SK-N-SH (cell line): Measurements from ENCODE around the gene NLGN2. TPM values are rescaled to one million over a fixed set of nuclear protein-coding genes. Genes with fewer than 3 reads are reported as not detected.

Experiments
- CTCF ChIA-PET: fragments of 300-600, 350-600 bp; formaldehyde crosslinking; extraction: SDS; loops from one replicate; lab custom pipeline; 2021; lab: Yijun Ruan, JAX
- POLR2A ChIA-PET: fragments of 350-600 bp; sonication (Branson Sonifier 250); formaldehyde crosslinking; extraction: SDS; loops from one replicate; lab custom pipeline; 2020; ENCODE audit warnings: antibody characterized with exemption, inconsistent platforms; lab: Yijun Ruan, JAX
- DNase-seq: peaks from one replicate; pipeline ENCODE4 v3.0.0; 2012
- H2AFZ ChIP-seq: fragments of 200-600 bp; sonication (generic); 2 replicates; pipeline ENCODE4 v1.8.1; 2016; ENCODE audit warnings: antibody characterized with exemption, mild to moderate bottlenecking, low read depth
- H3F3A ChIP-seq: fragments of 200-600 bp; sonication (generic); replicated peaks from 2 replicates; pipeline ENCODE3; 2016; ENCODE audit warnings: antibody characterized with exemption, mild to moderate bottlenecking; ENCODE audit not compliant: insufficient read depth
- H3K27ac ChIP-seq, 2 experiments: fragments of 200-500 bp in 1 of 2; fragments of 200-600 bp in 1 of 2; sonication (Bioruptor generic) in 1 of 2; sonication (generic), shearing (Covaris generic) in 1 of 2; 2 replicates each; pipeline versions ENCODE4 v1.5.1 to v1.6.1; 2014 to 2016; ENCODE audit warnings: low read depth in 2 of 2, inconsistent platforms in 1 of 2, low read length in 1 of 2, mild to moderate bottlenecking in 1 of 2, mixed read lengths in 1 of 2
- H3K27me3 ChIP-seq: fragments of 200-600 bp; sonication (generic), shearing (Covaris generic); 2 replicates; pipeline ENCODE4 v1.6.1; 2016; ENCODE audit warnings: mixed run types; ENCODE audit not compliant: insufficient read depth
- H3K36me3 ChIP-seq, 2 experiments: fragments of 200-500 bp in 1 of 2; fragments of 200-600 bp in 1 of 2; sonication (Bioruptor generic) in 1 of 2; sonication (generic) in 1 of 2; replicated peaks in 1 of 2; 2 replicates each; pipeline versions ENCODE3 to v1.5.1; 2014 to 2016; ENCODE audit warnings: low read length in 1 of 2, mild to moderate bottlenecking in 1 of 2; ENCODE audit not compliant: insufficient read depth in 2 of 2, control insufficient read depth in 1 of 2
- H3K4me1 ChIP-seq, 2 experiments: fragments of 200-500 bp in 1 of 2; fragments of 200-600 bp in 1 of 2; sonication (Bioruptor generic) in 1 of 2; sonication (generic), shearing (Covaris generic) in 1 of 2; 2 replicates each; pipeline versions ENCODE4 v1.5.1 to v1.6.1; 2014 to 2016; ENCODE audit warnings: low read depth in 1 of 2, low read length in 1 of 2, mixed run types in 1 of 2; ENCODE audit not compliant: insufficient read depth in 2 of 2, control insufficient read depth in 1 of 2
- H3K4me2 ChIP-seq: fragments of 200-600 bp; sonication (generic), shearing (Covaris generic); 2 replicates; pipeline ENCODE4 v1.6.1; 2017; ENCODE audit warnings: mixed run types
- H3K4me3 ChIP-seq, 2 experiments: fragments of 200-500 bp in 1 of 2; fragments of 200-600 bp in 1 of 2; sonication (Bioruptor generic) in 1 of 2; sonication (generic), shearing (Covaris generic) in 1 of 2; 2 replicates each; pipeline versions ENCODE4 v1.5.1 to v1.8.1; 2014 to 2016; ENCODE audit warnings: low read depth in 2 of 2, inconsistent platforms in 1 of 2, low read length in 1 of 2, mild to moderate bottlenecking in 1 of 2, mixed read lengths in 1 of 2, moderate library complexity in 1 of 2
- H3K79me2 ChIP-seq: fragments of 200-600 bp; sonication (generic); 2 replicates; pipeline ENCODE4 v1.8.1; 2017; ENCODE audit warnings: mild to moderate bottlenecking; ENCODE audit not compliant: insufficient read depth
- H3K9ac ChIP-seq: fragments of 200-600 bp; sonication (generic); 2 replicates; pipeline ENCODE4 v1.6.1; 2017; ENCODE audit warnings: mixed run types
- H3K9me2 ChIP-seq: fragments of 200-600 bp; sonication (generic); 2 replicates; pipeline ENCODE4 v1.6.1; 2017; ENCODE audit warnings: mixed run types
- H3K9me3 ChIP-seq: fragments of 200-600 bp; sonication (generic); 2 replicates; pipeline ENCODE4 v1.6.1; 2017; ENCODE audit warnings: mixed run types, mild to moderate bottlenecking, moderate library complexity
- H4K20me1 ChIP-seq: fragments of 200-600 bp; sonication (generic); 2 replicates; pipeline ENCODE4 v1.6.1; 2017; ENCODE audit warnings: mild to moderate bottlenecking, mixed run types; ENCODE audit not compliant: insufficient read depth
- CHD2 ChIP-seq: fragments of 150-350 bp; IDR thresholded peaks from 2 replicates; pipeline ENCODE4 v1.6.1; 2018; ENCODE audit warnings: low read length; ENCODE audit not compliant: partially characterized antibody
- EP300 ChIP-seq, 2 experiments: IDR thresholded peaks; 2 replicates each; pipeline versions ENCODE4 v1.4.0 to v1.6.1; 2012; ENCODE audit warnings: borderline replicate concordance in 1 of 2, low read depth in 1 of 2, low read length in 1 of 2
- EZH2phosphoT487 ChIP-seq: fragments of 200-600 bp; sonication (generic); IDR thresholded peaks from 2 replicates; pipeline ENCODE4 v1.6.1; 2017; ENCODE audit warnings: low read depth, mixed run types, mild to moderate bottlenecking, antibody characterized with exemption, moderate library complexity, borderline replicate concordance
- FOSL2 ChIP-seq: IDR thresholded peaks from 2 replicates; pipeline ENCODE4 v1.4.0; 2012; ENCODE audit warnings: low read depth, mild to moderate bottlenecking, moderate library complexity, borderline replicate concordance
- JUND ChIP-seq: IDR thresholded peaks from 2 replicates; pipeline ENCODE4 v1.4.0; 2012
- MEF2A ChIP-seq: IDR thresholded peaks from 2 replicates; pipeline ENCODE4 v1.4.0; 2012; ENCODE audit warnings: low read depth, borderline replicate concordance
- MXI1 ChIP-seq: IDR thresholded peaks from 2 replicates; pipeline ENCODE4 v1.6.1; 2012; ENCODE audit warnings: mild to moderate bottlenecking, low read depth, low read length, improper control_type of control experiment
- PBX3 ChIP-seq: IDR thresholded peaks from 2 replicates; pipeline ENCODE4; 2012
- POLR2AphosphoS5 ChIP-seq: IDR thresholded peaks from 2 replicates; pipeline ENCODE4 v1.6.1; 2012; ENCODE audit warnings: low read depth, low read length
- RFX5 ChIP-seq: IDR thresholded peaks from 2 replicates; pipeline ENCODE4 v1.6.1; 2012; ENCODE audit warnings: mild to moderate bottlenecking, improper control_type of control experiment, low read length
- RXRA ChIP-seq: IDR thresholded peaks from 2 replicates; pipeline ENCODE4 v1.4.0; 2012; ENCODE audit warnings: low read depth, mild to moderate bottlenecking, borderline replicate concordance
- TEAD4 ChIP-seq: IDR thresholded peaks from 2 replicates; pipeline ENCODE4 v1.4.0; 2012; ENCODE audit warnings: mild to moderate bottlenecking, borderline replicate concordance; ENCODE audit not compliant: insufficient read depth
- USF1 ChIP-seq: IDR thresholded peaks from 2 replicates; pipeline ENCODE4 v1.4.0; 2012; ENCODE audit warnings: low read depth, borderline replicate concordance
- WGBS: methylation state at CpG from one replicate; pipeline ENCODE4 v1.1.6; 2017; ENCODE audit warnings: low lambda C conversion rate; 5-methylcytosine and 5-hydroxymethylcytosine counted together
- polyA plus RNA-seq, 3 experiments: library from polyadenylated mRNA; depleted of rRNA; stranded (reverse); fragments of >200 nt; gene quantifications; 2 replicates each; pipeline ENCODE4 v1.2.3, GENCODE V29; 2012
- TF ChIP-seq, protein P1 (sequence below): fragments of 150-350 bp; IDR thresholded peaks from 2 replicates; pipeline ENCODE4 v1.6.1; 2016; ENCODE audit warnings: mild to moderate bottlenecking, low read depth, low read length
- TF ChIP-seq, protein P2 (sequence below): IDR thresholded peaks from 2 replicates; pipeline ENCODE4 v1.6.1; 2012; ENCODE audit warnings: mild to moderate bottlenecking, low read depth, low read length, moderate library complexity

Gene NLGN2
- polyA plus RNA-seq, 1 of the 3 experiments (the other 2 are of a cell fraction): 29.9 TPM

DNA sequence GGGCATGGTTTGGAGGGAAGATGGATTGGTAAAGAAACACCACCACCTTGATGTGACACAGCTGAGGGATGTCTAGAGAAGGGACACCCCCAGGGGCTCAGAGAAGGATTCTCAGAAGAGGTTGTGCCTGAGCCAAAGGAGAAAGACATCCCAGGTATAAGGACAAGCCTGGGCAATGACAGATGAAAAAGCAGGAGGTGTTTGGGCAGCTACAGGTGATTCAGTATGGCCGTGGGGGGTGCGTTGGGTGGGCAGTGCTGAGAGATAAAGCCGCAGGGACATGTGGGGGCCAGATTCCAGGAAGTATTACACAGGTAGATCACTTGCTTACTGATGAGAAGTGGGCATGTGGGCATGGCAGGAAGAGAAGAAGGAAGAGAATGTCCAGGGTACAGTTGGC is 45.7 kb upstream of the NLGN2 start:
- Histone ChIP-seq H3K9me3 (no peaks in the 10 kb centered on the region), H2AFZ (no peak overlapping the region), H3K4me3 (no peak overlapping the region), H3F3A (no peaks in the 10 kb centered on the region), H3K79me2 (no peaks in the 10 kb centered on the region), H3K4me2 (no peak overlapping the region), H3K4me1 (no peaks in the 10 kb centered on the region), H3K27me3 (no peaks in the 10 kb centered on the region), H3K9ac (no peak overlapping the region), H3K36me3 (no peaks in the 10 kb centered on the region), H4K20me1 (no peaks in the 10 kb centered on the region), H3K27ac (no peak overlapping the region), H3K9me2 (no peaks in the 10 kb centered on the region)
- TF ChIP-seq CHD2 (no peak), PBX3 (no peak), EP300 (IDR thresholded peaks at IDR 0.05; ENCODE audit: borderline replicate concordance in 1 of 2, low read depth in 1 of 2, low read length in 1 of 2) (no peak), USF1 (no peak), MEF2A (no peak), TEAD4 (no peak), RXRA (no peak), EZH2phosphoT487 (no peak)
- TF ChIP-seq, protein P1, sequence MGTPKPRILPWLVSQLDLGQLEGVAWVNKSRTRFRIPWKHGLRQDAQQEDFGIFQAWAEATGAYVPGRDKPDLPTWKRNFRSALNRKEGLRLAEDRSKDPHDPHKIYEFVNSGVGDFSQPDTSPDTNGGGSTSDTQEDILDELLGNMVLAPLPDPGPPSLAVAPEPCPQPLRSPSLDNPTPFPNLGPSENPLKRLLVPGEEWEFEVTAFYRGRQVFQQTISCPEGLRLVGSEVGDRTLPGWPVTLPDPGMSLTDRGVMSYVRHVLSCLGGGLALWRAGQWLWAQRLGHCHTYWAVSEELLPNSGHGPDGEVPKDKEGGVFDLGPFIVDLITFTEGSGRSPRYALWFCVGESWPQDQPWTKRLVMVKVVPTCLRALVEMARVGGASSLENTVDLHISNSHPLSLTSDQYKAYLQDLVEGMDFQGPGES: no peak
- WGBS: 35% methylated on average over 3 of the region's 3 CpGs
- no peak for DNase-seq
- ChIA-PET CTCF (interaction anchor here (0.6 to 2.6 kb wide), 5 partner anchors 9 to 199 kb away, joined by 3 to 13 read pairs (median 9); partner anchors contain the start of genes KCTD11 and TMEM256), POLR2A (no interaction called here)

GRCh38 chr17:7363311-7363710 is 44.3 kb upstream of the NLGN2 start:
- CTCF ChIA-PET: interaction anchor here (2.1 to 2.3 kb wide), 2 partner anchors 11 to 74 kb away, joined by 9 to 10 read pairs; partner anchors contain the start of gene KCTD11
- Histone ChIP-seq H3K27me3 (no peaks in the 10 kb centered on the region), H3K9ac (no peak overlapping the region), H3K4me2 (no peak overlapping the region), H3K9me2 (no peaks in the 10 kb centered on the region), H2AFZ (no peak overlapping the region)
- no peak for TF ChIP-seq RXRA
- TF ChIP-seq, protein P1: no peak
- TF ChIP-seq USF1: no peak
- TF ChIP-seq RFX5: no peak
- TF ChIP-seq, protein P2, sequence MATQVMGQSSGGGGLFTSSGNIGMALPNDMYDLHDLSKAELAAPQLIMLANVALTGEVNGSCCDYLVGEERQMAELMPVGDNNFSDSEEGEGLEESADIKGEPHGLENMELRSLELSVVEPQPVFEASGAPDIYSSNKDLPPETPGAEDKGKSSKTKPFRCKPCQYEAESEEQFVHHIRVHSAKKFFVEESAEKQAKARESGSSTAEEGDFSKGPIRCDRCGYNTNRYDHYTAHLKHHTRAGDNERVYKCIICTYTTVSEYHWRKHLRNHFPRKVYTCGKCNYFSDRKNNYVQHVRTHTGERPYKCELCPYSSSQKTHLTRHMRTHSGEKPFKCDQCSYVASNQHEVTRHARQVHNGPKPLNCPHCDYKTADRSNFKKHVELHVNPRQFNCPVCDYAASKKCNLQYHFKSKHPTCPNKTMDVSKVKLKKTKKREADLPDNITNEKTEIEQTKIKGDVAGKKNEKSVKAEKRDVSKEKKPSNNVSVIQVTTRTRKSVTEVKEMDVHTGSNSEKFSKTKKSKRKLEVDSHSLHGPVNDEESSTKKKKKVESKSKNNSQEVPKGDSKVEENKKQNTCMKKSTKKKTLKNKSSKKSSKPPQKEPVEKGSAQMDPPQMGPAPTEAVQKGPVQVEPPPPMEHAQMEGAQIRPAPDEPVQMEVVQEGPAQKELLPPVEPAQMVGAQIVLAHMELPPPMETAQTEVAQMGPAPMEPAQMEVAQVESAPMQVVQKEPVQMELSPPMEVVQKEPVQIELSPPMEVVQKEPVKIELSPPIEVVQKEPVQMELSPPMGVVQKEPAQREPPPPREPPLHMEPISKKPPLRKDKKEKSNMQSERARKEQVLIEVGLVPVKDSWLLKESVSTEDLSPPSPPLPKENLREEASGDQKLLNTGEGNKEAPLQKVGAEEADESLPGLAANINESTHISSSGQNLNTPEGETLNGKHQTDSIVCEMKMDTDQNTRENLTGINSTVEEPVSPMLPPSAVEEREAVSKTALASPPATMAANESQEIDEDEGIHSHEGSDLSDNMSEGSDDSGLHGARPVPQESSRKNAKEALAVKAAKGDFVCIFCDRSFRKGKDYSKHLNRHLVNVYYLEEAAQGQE: no peak
- no peak for TF ChIP-seq JUND
- no peak for TF ChIP-seq POLR2AphosphoS5
- no peak for TF ChIP-seq MXI1
- no peak for TF ChIP-seq EP300 (IDR thresholded peaks at IDR 0.05; ENCODE audit: borderline replicate concordance in 1 of 2, low read depth in 1 of 2, low read length in 1 of 2)
- no peak for TF ChIP-seq FOSL2
- TF ChIP-seq, all 33 proteins: peak for 0
- POLR2A ChIA-PET: interaction anchor here (0.6 kb wide), 1 partner anchor 304 kb away, joined by 4 read pairs; no protein-coding TSS in a partner anchor
- Histone ChIP-seq H3K4me3 (no peak overlapping the region), H3K79me2 (no peaks in the 10 kb centered on the region), H3K4me1 (no peaks in the 10 kb centered on the region), H3F3A (no peaks in the 10 kb centered on the region), H3K9me3 (no peaks in the 10 kb centered on the region), H4K20me1 (no peaks in the 10 kb centered on the region), H3K36me3 (no peaks in the 10 kb centered on the region), H3K27ac (no peak overlapping the region)
- no peak for DNase-seq
- 85% methylated on average over 6 of the region's 6 CpGs for WGBS
